ENCODE results near the gene CAMK1G.

Gene CAMK1G

GRCh38 chr1:209648931-209649776 is 65.6 kb downstream of the CAMK1G start:
- Mint-ChIP-seq H3K4me1 (peaks cover 24% of the 10 kb centered on the region), H3K4me3 (no peak overlapping the region)

GRCh38 chr1:209650454-209650853 is 66.9 kb downstream of the CAMK1G start:
- Mint-ChIP-seq H3K4me1 (peaks cover 23% of the 10 kb centered on the region), H3K36me3 (no peaks in the 10 kb centered on the region), H3K27me3 (peaks cover 7% of the 10 kb centered on the region), H3K4me3 (no peak overlapping the region), H3K27ac (no peak overlapping the region), H3K9me3 (no peaks in the 10 kb centered on the region)
- ATAC-seq = no peak

More at GRCh38 chr1:209648931-209649776, 65.6 kb downstream of the CAMK1G start:
- no peak overlapping the region for H3K27ac Mint-ChIP-seq
- H3K36me3 Mint-ChIP-seq = no peaks in the 10 kb centered on the region
- no peak for ATAC-seq
- H3K9me3 Mint-ChIP-seq = no peaks in the 10 kb centered on the region
- peaks cover 9% of the 10 kb centered on the region for H3K27me3 Mint-ChIP-seq

- H3K9me3 Mint-ChIP-seq = no peaks in the 10 kb centered on the region
- no peak overlapping the region for H3K4me3 Mint-ChIP-seq
- H3K4me1 Mint-ChIP-seq = peaks cover 19% of the 10 kb centered on the region
- no peak overlapping the region for H3K27ac Mint-ChIP-seq
- no peaks in the 10 kb centered on the region for H3K27me3 Mint-ChIP-seq
- H3K36me3 Mint-ChIP-seq = no peaks in the 10 kb centered on the region
- ATAC-seq = peak; percentile 71
Measured at GRCh38 chr1:209651138-209651587, 67.6 kb downstream of the CAMK1G start.

- H3K4me1 Mint-ChIP-seq = peaks cover 23% of the 10 kb centered on the region
- no peak within 1 kb of the TSS for H3K4me3 Mint-ChIP-seq
- no peaks in the 10 kb centered on the region for H3K36me3 Mint-ChIP-seq
- H3K27ac Mint-ChIP-seq = no peak within 1 kb of the TSS
- no peaks in the 10 kb centered on the region for H3K9me3 Mint-ChIP-seq
- peaks cover 8% of the 10 kb centered on the region for H3K27me3 Mint-ChIP-seq
- no peak for ATAC-seq
Measured at GRCh38 chr1:209652121-209652735, 68.7 kb downstream of the CAMK1G start, which contains the start of gene LAMB3. Gene LAMB3, minus strand, starts transcription at chr1:209652425. Its CDS starts 1,481 bp downstream, at chr1:209650944.

GRCh38 chr1:209652873-209653401 is 69.4 kb downstream of the CAMK1G start:
- H3K9me3 Mint-ChIP-seq = no peaks in the 10 kb centered on the region
- peaks cover 25% of the 10 kb centered on the region for H3K4me1 Mint-ChIP-seq
- no peak for ATAC-seq
- peaks cover 14% of the 10 kb centered on the region for H3K27me3 Mint-ChIP-seq
- no peak overlapping the region for H3K27ac Mint-ChIP-seq
- no peaks in the 10 kb centered on the region for H3K36me3 Mint-ChIP-seq
- H3K4me3 Mint-ChIP-seq = no peak overlapping the region

- no peak for ATAC-seq
- Mint-ChIP-seq H3K27ac (no peak overlapping the region), H3K9me3 (no peaks in the 10 kb centered on the region), H3K4me1 (peaks cover 25% of the 10 kb centered on the region), H3K36me3 (no peaks in the 10 kb centered on the region), H3K4me3 (no peak overlapping the region), H3K27me3 (peaks cover 20% of the 10 kb centered on the region)
Measured at GRCh38 chr1:209653915-209654351, 70.4 kb downstream of the CAMK1G start.

GRCh38 chr1:209655411-209656231 is 72.1 kb downstream of the CAMK1G start:
- peaks cover 21% of the 10 kb centered on the region for H3K27me3 Mint-ChIP-seq
- no peaks in the 10 kb centered on the region for H3K36me3 Mint-ChIP-seq
- no peaks in the 10 kb centered on the region for H3K9me3 Mint-ChIP-seq
- no peak overlapping the region for H3K27ac Mint-ChIP-seq
- ATAC-seq = no peak
- peaks cover 35% of the 10 kb centered on the region for H3K4me1 Mint-ChIP-seq
- H3K4me3 Mint-ChIP-seq = no peak overlapping the region

- Mint-ChIP-seq H3K9me3 (no peaks in the 10 kb centered on the region), H3K27me3 (peaks cover 21% of the 10 kb centered on the region), H3K36me3 (no peaks in the 10 kb centered on the region), H3K27ac (no peak overlapping the region), H3K4me3 (no peak overlapping the region), H3K4me1 (peaks cover 22% of the 10 kb centered on the region)
- ATAC-seq = peak; percentile 43
Measured at GRCh38 chr1:209657140-209657879, 73.8 kb downstream of the CAMK1G start.

GRCh38 chr1:209657918-209658317 is 74.4 kb downstream of the CAMK1G start:
- Mint-ChIP-seq H3K4me3 (no peak overlapping the region), H3K36me3 (no peaks in the 10 kb centered on the region), H3K9me3 (no peaks in the 10 kb centered on the region), H3K4me1 (peaks cover 22% of the 10 kb centered on the region), H3K27me3 (peaks cover 24% of the 10 kb centered on the region), H3K27ac (no peak overlapping the region)
- ATAC-seq = no peak

GRCh38 chr1:209659909-209660308 is 76.4 kb downstream of the CAMK1G start:
- Mint-ChIP-seq H3K27me3 (peaks cover 28% of the 10 kb centered on the region), H3K27ac (peak overlapping the region; percentile 33)
- ATAC-seq = peak; percentile 76

GRCh38 chr1:209661071-209661470 is 77.6 kb downstream of the CAMK1G start:
- ATAC-seq = no peak
- H3K4me1 Mint-ChIP-seq = peaks cover 16% of the 10 kb centered on the region
- no peak overlapping the region for H3K27ac Mint-ChIP-seq
- no peaks in the 10 kb centered on the region for H3K9me3 Mint-ChIP-seq
- H3K36me3 Mint-ChIP-seq = no peaks in the 10 kb centered on the region
- no peak overlapping the region for H3K4me3 Mint-ChIP-seq
- peaks cover 28% of the 10 kb centered on the region for H3K27me3 Mint-ChIP-seq

More at GRCh38 chr1:209659909-209660308, 76.4 kb downstream of the CAMK1G start:
- Mint-ChIP-seq H3K36me3 (no peaks in the 10 kb centered on the region), H3K4me1 (peaks cover 16% of the 10 kb centered on the region), H3K9me3 (no peaks in the 10 kb centered on the region), H3K4me3 (no peak overlapping the region)

GRCh38 chr1:209662879-209663327 is 79.4 kb downstream of the CAMK1G start:
- no peak overlapping the region for H3K27ac Mint-ChIP-seq
- H3K36me3 Mint-ChIP-seq = no peaks in the 10 kb centered on the region
- no peak for ATAC-seq

More at GRCh38 chr1:209662879-209663327, 79.4 kb downstream of the CAMK1G start:
- Mint-ChIP-seq H3K4me1 (peaks cover 9% of the 10 kb centered on the region), H3K9me3 (no peaks in the 10 kb centered on the region), H3K4me3 (no peak overlapping the region), H3K27me3 (peaks cover 13% of the 10 kb centered on the region)
